HG03060 (cell line): ENCODE results near the gene CNOT6.

Experiments
- ATAC-seq: cut with Tn5 transposase; IDR thresholded peaks from one replicate; pipeline ENCODE4 v1.9.1; 2021; ENCODE audit warnings: low read depth, moderate number of reproducible peaks; ENCODE audit not compliant: unreplicated experiment

Gene CNOT6

DNA sequence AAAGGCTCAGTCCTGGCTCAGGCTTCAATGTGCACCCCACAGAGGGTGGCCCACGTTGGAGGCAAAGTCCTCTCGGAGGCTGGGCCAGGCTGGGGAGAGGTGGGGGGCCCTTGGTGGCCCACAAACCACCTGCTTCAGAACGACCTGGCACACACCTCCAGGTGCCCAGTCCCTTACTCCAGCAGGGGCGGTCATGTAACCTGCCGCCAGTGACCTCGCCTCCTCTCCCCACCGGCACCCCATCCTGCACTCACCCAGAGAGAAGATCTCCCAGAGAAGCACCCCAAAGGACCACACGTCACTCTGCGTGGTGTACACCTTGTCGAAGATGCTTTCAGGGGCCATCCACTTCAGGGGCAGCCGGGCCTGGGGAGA, 119.6 kb downstream of the CNOT6 start:
- no peak for ATAC-seq

DNA sequence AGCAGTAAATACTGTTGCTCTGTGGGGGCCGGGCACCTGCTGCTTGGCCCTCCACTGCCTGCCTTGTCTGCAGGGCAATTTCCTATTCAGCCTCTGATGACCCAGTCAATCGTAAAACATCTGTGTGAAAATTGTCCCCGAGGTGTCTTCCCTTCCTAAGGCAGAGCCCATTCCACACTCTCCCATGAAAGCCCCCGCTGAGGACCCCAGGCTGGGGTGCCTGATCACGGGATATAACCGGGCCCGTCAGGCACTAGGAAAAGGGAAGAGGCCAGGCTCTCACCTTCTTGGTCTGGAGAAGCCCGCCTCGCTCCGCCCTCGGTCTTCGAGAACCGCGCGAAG, 124.3 kb downstream of the CNOT6 start:
- no peak for ATAC-seq

DNA sequence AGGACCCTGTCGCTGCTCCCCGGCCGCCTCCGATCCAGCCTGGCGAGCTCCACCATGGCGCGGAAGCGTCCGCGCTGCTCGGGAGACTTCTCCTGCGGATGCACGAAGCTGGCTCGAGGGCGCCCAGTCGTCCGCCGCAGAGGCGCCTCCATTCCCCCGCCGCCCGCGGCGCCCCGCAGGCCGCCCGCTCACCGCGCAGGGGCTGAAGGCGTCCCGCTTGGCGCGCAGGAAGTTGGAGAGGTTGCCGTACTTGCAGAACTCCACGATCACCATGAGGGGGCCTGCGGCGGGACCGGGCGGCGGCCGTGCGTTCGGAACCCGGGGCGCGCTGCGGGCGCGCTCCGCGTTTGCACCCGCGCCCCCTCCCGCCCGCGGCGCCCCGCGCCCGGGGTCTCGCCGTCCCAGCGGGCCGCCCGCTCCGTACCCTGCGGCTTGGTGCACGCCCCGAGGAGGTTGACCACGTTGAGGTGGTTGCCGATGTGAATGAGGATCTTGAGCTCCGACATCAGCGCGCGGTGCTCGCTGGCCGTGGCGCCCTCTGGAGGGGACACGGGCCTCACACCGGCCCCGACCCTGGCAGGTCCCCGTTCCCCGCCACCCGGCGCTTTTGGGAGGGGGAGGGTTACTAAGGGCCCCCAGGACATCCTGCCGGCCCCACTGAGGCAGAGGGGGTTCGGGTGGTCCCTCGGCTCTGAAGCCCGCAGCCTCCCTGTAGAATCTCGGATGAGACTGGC, 124.8 kb downstream of the CNOT6 start:
- no peak for ATAC-seq

DNA sequence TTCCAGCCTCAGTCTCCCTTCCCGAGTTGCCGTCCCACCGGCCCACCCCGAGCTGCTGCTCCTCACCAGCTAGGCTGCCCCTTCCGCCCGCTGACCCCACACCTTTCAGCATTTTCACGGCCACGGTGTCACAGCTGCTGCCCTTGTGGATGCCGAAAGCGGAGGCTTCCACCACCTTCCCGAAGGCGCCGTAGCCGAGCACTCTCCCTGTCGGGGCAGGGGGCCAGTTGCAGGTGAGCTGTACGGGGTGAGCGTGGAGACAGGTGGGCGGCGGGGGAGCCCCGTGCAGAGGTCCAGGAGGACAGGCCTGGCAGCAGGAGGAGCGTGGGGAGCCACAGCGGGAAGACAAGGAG, 125.4 kb downstream of the CNOT6 start:
- no peak for ATAC-seq

DNA sequence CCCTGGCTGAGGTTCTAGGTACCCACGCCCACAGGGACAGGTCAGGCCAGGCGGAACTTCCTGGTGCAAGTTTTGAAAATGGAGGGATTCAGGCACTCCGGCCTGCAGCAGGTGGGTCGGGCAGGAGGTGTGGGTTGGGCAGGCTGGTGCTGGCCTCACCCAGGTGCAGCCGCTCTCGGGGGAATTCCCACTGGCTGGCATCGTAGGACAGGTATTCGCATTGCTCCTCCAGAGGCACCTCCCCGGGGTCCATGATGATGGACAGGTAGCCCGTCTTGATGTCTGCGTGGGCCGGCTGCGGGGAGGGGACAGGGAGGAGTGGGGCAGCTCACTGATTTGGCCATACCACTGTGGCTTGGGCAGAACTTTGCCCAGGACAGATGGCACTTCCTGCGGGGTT, 125.8 kb downstream of the CNOT6 start:
- no peak for ATAC-seq

DNA sequence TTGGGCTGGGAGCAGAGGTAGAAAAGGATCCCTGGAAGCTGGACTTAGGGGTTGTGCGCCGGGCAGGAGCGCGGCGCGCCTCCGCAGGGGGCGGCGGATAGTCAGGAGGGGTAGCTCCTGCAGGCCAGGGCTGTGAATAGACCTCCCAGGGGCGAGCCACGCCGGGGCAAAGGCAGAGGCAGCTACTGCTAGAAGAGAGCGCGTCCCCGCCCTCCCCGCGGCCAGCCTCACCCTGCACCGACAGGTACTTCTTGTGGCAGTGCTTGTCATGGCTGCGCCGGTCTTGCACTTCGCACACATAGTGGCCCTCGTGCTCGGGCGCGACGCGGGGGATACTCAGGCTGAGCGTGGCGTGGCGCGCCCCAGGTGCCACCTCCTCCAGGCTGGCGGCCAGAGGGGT, 127.1 kb downstream of the CNOT6 start:
- ATAC-seq: no peak

DNA sequence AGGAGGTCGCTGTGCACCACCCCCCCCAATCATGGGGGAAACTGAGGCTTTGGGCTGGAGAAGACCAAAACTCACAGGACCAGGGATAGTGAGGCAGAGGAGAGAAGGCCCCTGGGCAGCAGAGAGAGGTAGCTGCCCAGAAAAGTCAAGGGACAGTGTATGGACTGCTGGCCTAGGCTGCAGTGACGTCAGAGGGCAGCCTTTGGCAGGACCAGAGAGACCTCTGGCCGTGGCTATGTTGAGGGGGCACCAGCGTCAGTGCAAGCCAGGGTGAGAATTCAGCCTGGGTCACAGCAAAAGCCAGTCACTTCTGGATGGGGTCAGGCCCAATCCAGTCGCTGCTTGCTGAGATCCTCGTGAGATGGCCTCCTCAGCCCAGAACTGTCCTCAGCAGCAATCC, 128.7 kb downstream of the CNOT6 start:
- ATAC-seq: no peak

DNA sequence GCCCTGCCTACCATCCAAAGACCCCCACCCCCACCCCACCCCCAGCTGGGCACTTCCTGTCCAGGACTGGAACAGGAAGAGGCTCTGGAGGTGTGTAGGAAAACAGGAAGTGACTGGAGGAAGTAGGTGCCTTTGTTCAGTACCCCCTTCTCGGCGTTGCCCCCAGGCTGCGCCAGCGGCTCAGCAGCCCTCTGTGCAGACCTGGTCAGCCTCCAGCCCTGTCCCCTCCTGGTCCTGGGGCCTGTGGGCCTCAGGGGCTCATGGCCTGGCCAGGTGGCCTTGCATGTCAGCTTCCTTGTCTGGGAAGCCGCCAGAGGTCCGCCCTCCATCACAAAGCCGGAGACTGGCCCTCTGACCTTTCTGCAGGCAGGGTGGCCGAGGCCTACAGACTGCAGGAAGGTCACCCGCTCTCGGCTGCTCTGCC, 129.2 kb downstream of the CNOT6 start:
- ATAC-seq: no peak

DNA sequence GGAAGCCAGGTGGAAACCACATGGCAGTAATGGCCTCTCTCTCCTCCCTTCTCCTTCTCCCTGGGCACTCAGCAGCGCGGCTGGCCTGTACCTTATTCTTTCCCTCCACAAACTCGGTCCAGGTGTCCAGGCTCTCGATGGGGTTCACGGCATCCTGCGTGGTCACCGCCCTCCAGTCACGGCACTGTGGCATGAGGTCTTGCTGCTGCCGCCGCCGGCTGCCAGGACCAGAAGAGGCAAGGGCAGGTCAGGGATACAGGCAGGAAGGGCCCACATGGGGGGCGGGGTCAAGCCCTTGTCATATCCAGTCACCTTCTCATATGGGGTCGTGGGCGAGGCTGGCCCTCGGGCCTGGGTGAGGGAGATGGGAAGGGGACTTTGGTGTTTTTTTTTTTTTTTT, 129.7 kb downstream of the CNOT6 start:
- no peak for ATAC-seq

DNA sequence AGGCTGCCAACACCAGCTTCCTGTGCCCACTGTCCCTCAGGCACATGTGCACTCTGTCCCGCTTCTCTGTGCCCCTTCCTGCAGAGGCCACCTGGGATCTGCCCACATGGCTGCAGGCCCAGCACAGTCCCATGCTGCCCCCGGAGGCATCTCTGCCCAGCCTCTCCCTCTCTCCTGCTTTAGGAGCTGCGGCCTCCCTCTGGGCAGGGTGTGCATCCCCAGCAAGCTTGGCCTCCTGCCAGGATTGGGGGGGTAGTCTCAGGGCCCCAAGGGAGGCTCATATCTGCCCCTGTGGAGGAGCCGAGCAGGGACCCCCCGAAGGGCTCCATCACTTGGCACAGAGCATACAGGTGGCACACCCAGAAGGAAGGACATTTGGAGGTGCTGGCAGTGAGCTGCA, 130.4 kb downstream of the CNOT6 start:
- ATAC-seq: no peak

DNA sequence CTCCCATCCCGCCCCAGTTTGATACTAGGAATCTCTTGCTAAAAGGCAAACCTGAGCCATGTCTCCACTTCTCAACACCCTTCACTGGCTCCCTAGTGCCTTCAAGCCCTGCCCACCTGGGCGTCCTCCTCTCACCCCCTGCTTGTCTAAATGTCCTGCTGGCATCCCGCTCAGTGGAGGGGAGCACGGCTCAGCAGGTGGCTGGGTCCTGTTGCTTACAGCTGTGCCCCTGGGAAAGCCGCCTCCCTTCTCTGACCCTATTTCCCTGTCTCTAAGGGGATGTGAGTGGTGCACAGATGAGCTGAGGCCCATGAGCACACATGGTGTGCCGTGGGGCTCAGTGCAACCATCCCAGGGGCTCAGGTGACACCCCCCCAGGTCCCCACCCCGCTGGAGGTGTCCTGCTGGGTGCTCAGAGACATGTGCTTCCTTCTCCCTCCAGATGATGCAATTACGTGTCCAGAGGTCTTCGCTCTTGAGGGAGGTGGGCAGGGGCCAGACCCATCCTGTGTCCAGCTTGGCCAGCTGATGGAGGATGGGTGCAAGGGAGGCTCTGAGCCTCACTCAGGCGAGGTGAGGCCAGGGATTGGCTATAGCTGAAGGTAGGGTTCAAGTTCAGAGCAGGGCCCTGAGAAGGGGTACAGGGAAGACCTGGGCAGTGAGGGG, 131.1 kb downstream of the CNOT6 start:
- ATAC-seq: no peak

DNA sequence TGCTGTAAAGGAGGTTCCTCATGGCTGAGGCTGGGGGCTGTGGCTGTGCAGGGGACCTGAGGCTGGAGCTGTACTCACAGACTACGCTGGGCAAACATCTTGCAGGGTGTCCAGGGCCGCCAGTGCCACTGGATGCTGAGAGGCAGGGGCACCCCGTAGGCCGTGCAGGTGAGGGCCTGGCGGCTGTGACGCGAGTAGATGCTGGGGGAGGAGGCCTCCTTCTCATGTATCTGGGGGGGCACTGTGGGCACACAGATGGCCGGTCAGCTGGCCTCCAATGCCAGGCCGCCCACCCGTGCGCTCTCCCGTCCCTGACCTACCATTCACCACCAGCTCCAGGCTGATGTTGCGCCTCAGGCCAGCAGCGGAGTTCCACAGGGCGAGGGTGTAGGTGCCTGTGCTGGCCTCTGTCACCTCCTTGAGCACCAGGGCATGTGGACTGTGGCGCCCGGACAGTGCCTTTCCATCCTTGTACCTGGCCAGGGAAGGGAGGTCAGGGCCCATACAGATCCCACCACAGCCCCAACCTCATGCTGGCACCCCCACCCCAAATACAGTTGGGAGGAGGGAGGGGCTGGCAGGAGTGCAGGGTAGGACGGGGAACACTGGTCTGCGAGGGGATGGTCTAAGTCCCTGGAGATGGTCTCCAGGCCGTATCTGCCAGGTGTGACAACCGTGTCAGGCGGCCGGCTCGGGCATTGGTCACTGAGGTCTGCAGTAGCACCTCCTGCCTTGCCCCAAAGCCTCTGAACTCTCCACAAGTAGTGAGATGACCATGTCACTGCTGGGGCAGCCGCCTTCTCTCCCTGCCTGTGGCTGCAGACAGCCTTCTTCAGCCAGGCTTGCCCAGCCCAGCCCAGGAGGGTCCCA, 131.8 kb downstream of the CNOT6 start:
- ATAC-seq: no peak

DNA sequence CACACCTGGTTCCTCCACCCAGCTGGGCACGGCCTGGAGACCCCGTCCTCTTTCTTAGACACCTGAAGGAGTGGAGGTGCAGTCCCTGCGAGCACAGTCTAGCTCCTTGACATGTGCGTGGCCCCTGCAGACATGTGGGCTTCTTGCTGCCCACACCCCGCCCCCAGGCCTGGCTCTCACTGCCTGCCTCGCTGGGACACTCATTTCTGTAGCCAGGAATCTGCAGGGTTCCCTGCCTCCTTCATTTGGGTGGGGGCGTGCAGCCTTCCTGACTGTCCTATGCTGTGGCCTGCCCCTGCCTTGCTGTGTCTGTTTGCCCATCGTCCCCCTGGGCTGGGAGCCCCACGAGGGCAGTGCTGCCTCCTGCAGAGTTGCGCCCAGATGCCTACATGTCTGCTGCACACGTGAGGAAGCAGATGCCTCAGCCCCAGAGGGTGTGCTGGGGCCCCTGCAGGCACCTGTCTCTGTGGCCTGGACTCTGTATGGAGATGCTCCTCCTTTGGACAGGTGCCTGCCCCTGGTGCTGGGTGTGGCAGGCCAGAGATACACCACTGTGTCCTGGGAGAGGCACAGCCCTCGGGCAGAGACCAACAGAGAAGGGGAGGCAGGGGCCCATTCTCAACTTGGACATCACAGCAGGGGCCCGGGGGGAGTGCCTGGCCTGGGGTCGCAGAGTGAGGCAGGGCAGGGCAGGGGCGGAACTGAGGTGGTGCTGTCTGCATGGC, 132.6 kb downstream of the CNOT6 start:
- no peak for ATAC-seq

DNA sequence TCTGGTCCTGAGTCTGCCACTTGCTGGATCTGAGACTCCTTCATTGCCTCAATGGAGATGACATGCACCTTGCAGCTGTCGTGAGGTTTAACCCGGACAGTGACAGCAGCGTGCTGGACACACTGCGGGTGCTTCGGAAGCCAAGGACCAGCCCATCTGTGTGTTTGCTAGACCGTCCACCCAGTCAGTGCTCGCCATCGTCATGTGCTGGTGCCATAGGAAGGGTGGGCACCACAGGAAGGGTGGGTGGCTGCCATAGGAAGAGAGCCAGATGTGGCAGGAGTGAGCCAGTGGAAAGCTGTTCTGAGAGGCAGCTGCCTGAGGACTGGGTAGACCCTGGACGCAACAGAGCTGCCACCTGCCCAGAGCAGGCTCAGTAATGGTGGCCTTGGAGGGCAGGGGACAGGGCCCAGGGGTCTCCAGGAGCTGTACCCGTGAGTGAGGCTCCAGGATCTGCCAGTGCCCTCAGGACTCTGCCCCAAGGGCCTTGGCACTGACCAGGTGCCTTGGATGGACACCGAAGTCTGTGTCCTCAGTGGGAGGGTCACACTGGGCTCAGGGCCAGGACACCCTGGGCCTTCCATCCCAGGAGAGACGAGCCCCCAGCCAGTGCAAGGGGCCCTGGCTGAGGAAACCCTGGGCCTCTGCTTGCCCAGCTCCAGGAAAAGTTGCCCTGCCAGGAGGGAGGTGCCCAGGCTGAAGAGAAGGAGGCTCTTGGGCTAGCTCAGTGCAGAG, 133.4 kb downstream of the CNOT6 start:
- no peak for ATAC-seq
